GM21360 (cell line): Measurements from ENCODE around the gene RXYLT1.
"Not testable (repeated sequence)": the region's sequence is repeated elsewhere in the genome, so short reads cannot be mapped to it uniquely, and the experiment has no call there.

ENCODE experiments used
- ATAC-seq: cut with Tn5 transposase; IDR thresholded peaks from one replicate; pipeline ENCODE4 v1.9.1; 2021; ENCODE audit warnings: mild to moderate bottlenecking, moderate library complexity; ENCODE audit not compliant: unreplicated experiment

Gene RXYLT1

GRCh38 chr12:63842750-63843149, 63.0 kb downstream of the RXYLT1 start:
- not testable (repeated sequence) for ATAC-seq

- no peak for ATAC-seq
Observed at GRCh38 chr12:63843254-63843720, 63.6 kb downstream of the RXYLT1 start.

DNA sequence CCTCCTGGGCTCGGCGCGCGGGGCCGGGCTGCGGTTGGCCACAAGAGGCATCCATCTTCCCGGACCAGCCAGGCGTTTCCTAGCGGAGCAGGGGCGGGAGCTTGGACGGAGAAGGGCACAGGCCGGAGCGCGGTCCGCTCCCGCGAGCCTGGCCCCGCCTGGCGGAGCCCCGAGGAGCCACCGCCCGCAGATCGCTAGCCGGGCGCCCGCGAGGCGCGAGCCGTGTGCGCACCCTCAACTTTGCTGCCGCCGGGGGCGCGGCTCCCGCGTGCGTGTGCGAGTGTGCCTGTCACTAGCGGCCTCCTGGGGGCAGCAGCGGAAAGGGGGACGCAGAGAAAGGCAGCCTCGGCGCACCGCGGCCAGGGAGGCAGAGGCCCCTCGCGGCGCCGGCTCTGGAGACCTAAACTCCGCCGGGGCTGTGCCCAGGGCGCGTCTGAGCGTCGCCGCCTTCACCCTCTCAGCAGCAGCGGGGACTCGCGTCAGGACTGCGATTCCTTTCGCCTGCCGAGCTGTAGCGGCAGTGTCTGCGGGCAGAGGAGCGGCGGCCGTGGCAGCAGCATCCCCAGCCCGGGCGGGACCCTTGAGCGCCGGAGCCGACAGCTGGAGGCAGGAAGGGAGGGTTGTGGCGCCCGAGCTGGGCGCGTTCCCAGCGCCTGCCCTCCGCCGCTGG, 64.1 kb downstream of the RXYLT1 start:
- peak; percentile 98 for ATAC-seq

DNA sequence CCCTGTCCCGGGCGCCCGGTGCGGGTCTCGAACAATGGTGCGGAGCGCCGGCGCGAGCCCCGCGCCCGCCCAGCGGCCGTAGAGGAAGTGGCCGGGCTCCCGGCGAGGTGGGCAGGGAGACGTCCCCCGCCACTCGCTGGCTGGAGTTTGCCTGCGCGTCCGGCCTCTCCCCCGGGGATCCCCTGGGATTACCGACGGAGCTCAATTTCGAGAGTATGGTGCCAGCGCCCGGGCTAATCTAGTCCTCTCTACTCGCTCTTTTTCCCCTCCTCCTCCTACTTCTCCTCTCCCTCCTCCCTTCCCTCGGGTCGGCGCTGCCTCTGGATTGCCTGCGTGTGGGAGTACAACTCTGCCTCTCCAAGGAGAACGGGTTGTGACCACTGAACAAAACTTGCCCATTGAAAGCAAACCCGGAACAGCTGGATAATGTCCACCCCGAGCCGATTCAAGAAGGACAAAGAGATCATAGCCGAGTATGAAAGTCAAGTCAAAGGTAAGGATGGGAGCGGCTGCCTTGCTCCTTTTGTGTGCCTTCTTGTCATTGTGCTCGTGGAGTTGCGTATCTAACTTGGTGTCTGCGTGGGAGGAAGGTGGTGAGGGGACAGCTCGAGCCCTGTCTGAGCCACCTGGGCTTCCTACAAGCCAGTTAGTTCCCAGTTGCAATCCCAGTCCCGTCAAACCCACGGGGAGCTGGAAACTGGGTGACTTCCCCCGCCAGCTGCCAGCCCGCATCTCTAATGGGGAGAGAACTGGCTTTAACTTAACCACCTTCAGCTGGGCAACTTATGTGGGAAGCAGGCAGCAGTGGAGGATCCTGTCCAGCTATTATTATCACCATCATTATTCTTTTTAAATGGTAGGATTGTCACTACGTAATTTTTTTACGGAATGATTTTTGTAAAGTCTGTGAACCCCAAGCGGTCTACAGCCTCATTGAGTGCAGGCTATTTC, 65.0 kb downstream of the RXYLT1 start, which contains the start of gene SRGAP1:
Gene SRGAP1 (plus strand): TSS at position 310 of the 951 bp plus-strand sequence. CDS start 117 bp downstream, at position 427.
- ATAC-seq: peak; percentile 14

DNA sequence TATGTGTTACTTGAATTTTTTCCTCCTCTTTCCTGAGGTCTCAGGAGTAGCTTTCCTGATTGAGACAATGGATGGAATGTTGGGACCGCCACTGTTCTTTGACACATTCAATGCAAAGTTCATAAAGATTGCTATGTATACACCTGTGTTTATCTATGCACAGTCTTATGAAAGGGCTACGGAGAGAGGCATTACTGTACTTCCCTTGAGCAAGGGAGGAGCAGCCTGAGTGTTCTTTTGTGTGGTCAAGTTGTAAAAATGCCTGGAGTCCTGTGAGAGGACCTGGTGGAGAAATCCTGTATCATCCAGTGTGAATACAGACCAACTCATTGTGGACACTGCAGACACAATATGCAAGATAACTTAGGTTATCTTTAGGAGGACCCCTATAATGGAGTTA, 66.0 kb downstream of the RXYLT1 start:
- no peak for ATAC-seq

- ATAC-seq: no peak
Observed at GRCh38 chr12:63846238-63846967, 66.7 kb downstream of the RXYLT1 start.

DNA sequence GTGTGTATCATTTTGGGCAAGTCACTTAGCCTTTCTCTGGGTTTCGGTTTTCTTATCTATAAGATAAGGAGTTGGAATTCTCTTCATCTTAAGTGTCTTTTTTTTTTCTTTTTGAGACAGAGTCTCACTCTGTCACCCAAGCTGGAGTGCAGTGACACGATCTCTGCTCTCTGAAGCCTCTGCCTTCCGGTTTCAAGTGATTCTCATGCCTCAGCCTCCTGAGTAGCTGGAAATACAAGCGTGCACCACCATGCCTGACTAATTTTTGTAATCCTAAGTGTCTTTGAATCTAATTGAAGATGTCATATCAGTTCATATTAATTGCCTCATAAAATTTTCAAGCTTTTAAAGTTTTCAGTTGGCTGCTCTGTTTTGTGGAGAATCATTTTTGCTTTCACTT, 68.7 kb downstream of the RXYLT1 start:
- no peak for ATAC-seq

DNA sequence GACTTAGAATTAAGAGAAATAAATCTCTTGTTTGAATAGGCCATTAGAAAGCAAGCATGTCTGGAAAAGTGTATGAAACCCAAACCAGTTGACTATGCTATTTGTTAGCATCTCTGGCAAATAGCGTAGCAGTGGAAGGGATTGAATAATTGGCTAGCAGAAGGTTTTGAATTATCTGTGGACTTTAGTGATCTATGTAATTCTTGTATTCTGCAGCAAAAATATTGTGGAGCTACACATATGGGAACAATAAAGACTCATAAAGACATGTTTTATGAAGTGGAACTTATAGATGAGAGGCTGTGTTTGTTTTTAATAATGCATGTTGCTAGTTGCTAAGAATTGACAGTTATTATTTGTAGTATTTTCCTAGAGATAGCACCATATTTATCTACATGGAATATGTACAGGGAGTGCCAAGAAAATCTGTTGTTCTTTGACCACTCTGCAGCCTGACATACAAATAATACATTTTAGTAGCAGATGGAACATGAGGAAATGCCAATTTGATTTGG, 69.5 kb downstream of the RXYLT1 start:
- ATAC-seq: no peak

GRCh38 chr12:63849641-63850040, 69.9 kb downstream of the RXYLT1 start:
- no peak for ATAC-seq

- no peak for ATAC-seq
Observed at GRCh38 chr12:63853978-63854377, 74.3 kb downstream of the RXYLT1 start.

DNA sequence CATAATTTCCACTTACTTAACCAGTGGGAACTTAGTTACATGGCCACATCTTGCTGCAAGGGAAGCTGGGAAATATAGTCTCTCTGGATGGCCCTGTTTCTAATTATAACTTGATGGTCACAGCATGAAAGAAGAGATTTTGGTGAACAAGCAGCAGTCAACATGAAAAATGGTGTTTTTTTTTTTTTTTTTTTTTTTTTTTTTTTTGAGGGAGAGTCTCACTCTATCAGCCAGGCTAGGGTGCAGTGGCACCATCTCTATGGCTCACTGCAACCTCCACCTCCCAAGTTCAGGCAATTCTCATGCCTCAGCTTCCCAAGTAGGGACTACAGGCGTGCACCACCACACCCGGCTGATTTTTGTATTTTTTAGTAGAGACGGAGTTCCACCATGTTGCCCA, 75.6 kb downstream of the RXYLT1 start:
- ATAC-seq: no peak

- no peak for ATAC-seq
Observed at GRCh38 chr12:63857771-63858670, 78.3 kb downstream of the RXYLT1 start.
